CD4-positive, alpha-beta T cell treated with Interleukin-2 at 100 ng/mL for 4 hours (primary cell): ENCODE measurements around the gene SAMD11.

Experiments
- DNase-seq: peaks from one replicate; pipeline ENCODE4 v3.0.0-alpha.2; 2020; ENCODE audit warnings: low spot score

The SAMD11 gene

GRCh38 chr1:932776-933602, 9.3 kb downstream of the SAMD11 start:
- DNase-seq = no peak

- no peak for DNase-seq
Measured at GRCh38 chr1:933603-933940, 9.8 kb downstream of the SAMD11 start.

GRCh38 chr1:934991-935750, 11.4 kb downstream of the SAMD11 start:
- DNase-seq = no peak

- no peak for DNase-seq
Measured at GRCh38 chr1:935751-936231, 12.1 kb downstream of the SAMD11 start.

- no peak for DNase-seq
Measured at GRCh38 chr1:936348-937264, 12.9 kb downstream of the SAMD11 start.

- no peak for DNase-seq
Measured at GRCh38 chr1:937521-937920, 13.8 kb downstream of the SAMD11 start.

- DNase-seq = no peak
Measured at GRCh38 chr1:938088-938683, 14.5 kb downstream of the SAMD11 start.

- DNase-seq = no peak
Measured at GRCh38 chr1:938711-939489, 15.2 kb downstream of the SAMD11 start.

- no peak for DNase-seq
Measured at GRCh38 chr1:939511-940106, 15.9 kb downstream of the SAMD11 start.

- DNase-seq = no peak
Measured at GRCh38 chr1:940107-941014, 16.6 kb downstream of the SAMD11 start.

- no peak for DNase-seq
Measured at GRCh38 chr1:941015-941587, 17.4 kb downstream of the SAMD11 start.

- no peak for DNase-seq
Measured at GRCh38 chr1:941588-942383, 18.1 kb downstream of the SAMD11 start.

- DNase-seq = no peak
Measured at GRCh38 chr1:942411-942821, 18.7 kb downstream of the SAMD11 start.

- DNase-seq = no peak
Measured at GRCh38 chr1:942864-943533, 19.3 kb downstream of the SAMD11 start.

GRCh38 chr1:943545-944340, 20.0 kb downstream of the SAMD11 start:
- no peak for DNase-seq

- no peak for DNase-seq
Measured at GRCh38 chr1:944341-945325, 20.9 kb downstream of the SAMD11 start.
